AML-193 (cell line): Measurements from ENCODE around the gene RTN4R.
"Not testable (repeated sequence)": the region's sequence is repeated elsewhere in the genome, so short reads cannot be mapped to it uniquely, and the experiment has no call there.

ENCODE experiments used
- DNase-seq, 2 experiments: peaks; one replicate each; lab custom pipeline; 2025; lab: John Stamatoyannopoulos, UW

Gene RTN4R

GRCh38 chr22:20305894-20306645, 38.0 kb upstream of the RTN4R start:
- no peak for DNase-seq

GRCh38 chr22:20305230-20305893, 37.2 kb upstream of the RTN4R start:
- not testable (repeated sequence) for DNase-seq

- no peak for DNase-seq
Observed at GRCh38 chr22:20304646-20305045, 36.5 kb upstream of the RTN4R start.

- DNase-seq = not testable (repeated sequence)
Observed at GRCh38 chr22:20303229-20303534, 35.1 kb upstream of the RTN4R start.

GRCh38 chr22:20302438-20303228, 34.5 kb upstream of the RTN4R start:
- DNase-seq = no peak

- no peak for DNase-seq
Observed at GRCh38 chr22:20299746-20300136, 31.6 kb upstream of the RTN4R start.

GRCh38 chr22:20298803-20299745, 31.0 kb upstream of the RTN4R start:
- no peak for DNase-seq

GRCh38 chr22:20298110-20298802, 30.1 kb upstream of the RTN4R start:
- DNase-seq = no peak

- no peak for DNase-seq
Observed at GRCh38 chr22:20297414-20298109, 29.4 kb upstream of the RTN4R start.

GRCh38 chr22:20296598-20296997, 28.5 kb upstream of the RTN4R start:
- no peak for DNase-seq

GRCh38 chr22:20295262-20296064, 27.3 kb upstream of the RTN4R start:
- no peak for DNase-seq

GRCh38 chr22:20292673-20293232, 24.6 kb upstream of the RTN4R start:
- no peak for DNase-seq

- DNase-seq = no peak
Observed at GRCh38 chr22:20292108-20292507, 24.0 kb upstream of the RTN4R start.

- DNase-seq = no peak
Observed at GRCh38 chr22:20291604-20292063, 23.5 kb upstream of the RTN4R start.

GRCh38 chr22:20291249-20291586, 23.1 kb upstream of the RTN4R start:
- no peak for DNase-seq

GRCh38 chr22:20290578-20291248, 22.6 kb upstream of the RTN4R start:
- no peak for DNase-seq

GRCh38 chr22:20290045-20290392, 21.9 kb upstream of the RTN4R start:
- DNase-seq = no peak

- not testable (repeated sequence) for DNase-seq
Observed at GRCh38 chr22:20289182-20290044, 21.3 kb upstream of the RTN4R start.
